Subcutaneous abdominal adipose tissue (tissue), 5 donors: ENCODE results near the gene DHX36.

ENCODE experiments used
- H3K27ac ChIP-seq: one replicate; pipeline ENCODE4 v1.7.0; 2013; ENCODE audit warnings: low read depth, mild to moderate bottlenecking, inconsistent platforms, low read length, moderate library complexity
- H3K27me3 ChIP-seq, 5 donors: one replicate each; pipeline ENCODE4 v1.7.0; 2013; ENCODE audit warnings: low read length in 5 of 5, inconsistent platforms in 1 of 5; ENCODE audit not compliant: control insufficient read depth in 5 of 5, insufficient read depth in 4 of 5
- H3K36me3 ChIP-seq, 5 donors: one replicate each; pipeline ENCODE4 v1.7.0; 2013; ENCODE audit warnings: low read length in 5 of 5; ENCODE audit not compliant: control insufficient read depth in 5 of 5, insufficient read depth in 5 of 5
- H3K4me1 ChIP-seq, 5 donors: one replicate each; pipeline ENCODE4 v1.7.0; 2013; ENCODE audit warnings: low read length in 5 of 5, mild to moderate bottlenecking in 3 of 5, moderate library complexity in 1 of 5; ENCODE audit not compliant: control insufficient read depth in 5 of 5, insufficient read depth in 5 of 5
- H3K4me3 ChIP-seq, 5 donors: one replicate each; pipeline ENCODE4 v1.7.0; 2013; ENCODE audit warnings: low read length in 5 of 5, low read depth in 1 of 5
- H3K9ac ChIP-seq, 5 donors: one replicate each; pipeline ENCODE4 v1.7.0; 2013; ENCODE audit warnings: low read length in 5 of 5, mild to moderate bottlenecking in 4 of 5, moderate library complexity in 3 of 5
- H3K9me3 ChIP-seq, 5 donors: one replicate each; pipeline ENCODE4 v1.7.0; 2013; ENCODE audit warnings: low read length in 5 of 5; ENCODE audit not compliant: control insufficient read depth in 5 of 5
- donor health status: healthy.
- donor health status: healthy.
- donor health status: healthy.
- donor health status: healthy.
- donor health status: healthy.

DHX36 gene

DNA sequence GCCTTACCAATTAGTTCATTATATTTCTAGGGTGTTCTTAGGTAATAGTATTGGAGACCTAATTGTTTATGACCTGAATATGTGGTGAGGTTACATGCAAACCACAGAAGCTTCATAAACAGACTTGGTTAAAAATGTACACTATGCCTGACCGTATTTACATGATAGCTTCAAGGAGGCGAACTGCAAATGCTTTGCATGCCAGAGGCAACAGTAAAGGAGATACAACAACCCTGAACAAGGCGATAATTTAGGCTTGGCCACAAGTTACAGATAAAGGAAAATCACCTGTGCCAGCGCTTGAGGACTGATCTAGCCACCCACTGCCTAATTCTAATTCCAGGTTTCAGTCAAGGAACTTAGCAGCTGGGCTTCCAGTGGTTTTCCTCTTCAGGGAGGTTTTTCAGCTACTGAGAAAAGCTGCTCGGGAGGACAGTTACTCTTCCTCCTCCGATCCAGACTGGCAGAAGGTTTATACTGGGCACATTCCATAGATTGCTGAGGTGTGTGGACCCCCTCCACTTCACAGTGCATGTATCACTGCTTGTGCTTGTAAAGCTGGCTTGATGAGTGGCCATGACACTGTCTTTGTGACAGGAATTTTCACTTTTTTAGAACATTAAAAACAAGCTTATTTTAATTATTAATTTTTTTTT is 95.6 kb downstream of the DHX36 start:
- Histone ChIP-seq H3K27ac (no peak overlapping the region), H3K9ac (no peak overlapping the region), H3K36me3 (peaks cover 0 to 9% (median 0%) of the 10 kb centered on the region in 5 donors), H3K4me1 (peaks cover 0 to 23% (median 0%) of the 10 kb centered on the region in 5 donors), H3K9me3 (no peaks in the 10 kb centered on the region), H3K4me3 (no peak overlapping the region), H3K27me3 (no peaks in the 10 kb centered on the region)

DNA sequence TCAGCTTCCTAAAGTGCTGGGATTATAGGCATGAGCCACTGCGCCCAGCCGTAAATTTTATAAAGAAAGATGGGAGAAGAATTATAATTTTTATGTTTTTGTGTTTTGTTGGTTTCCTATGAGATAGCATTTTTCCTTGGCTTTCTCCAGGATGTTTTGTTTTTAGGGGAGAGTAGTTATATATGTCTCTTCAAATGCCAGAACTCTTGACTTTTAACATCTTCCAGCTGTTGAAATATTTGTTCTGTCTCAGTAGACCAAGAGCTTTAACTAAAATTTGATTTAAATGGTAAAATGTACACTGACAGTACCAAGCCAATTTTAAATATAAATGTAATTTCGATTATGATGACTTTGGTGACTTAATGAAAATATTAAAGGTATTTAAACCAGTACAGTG is 96.8 kb downstream of the DHX36 start:
- Histone ChIP-seq H3K36me3 (peaks cover 0 to 12% (median 0%) of the 10 kb centered on the region in 5 donors), H3K9ac (no peak overlapping the region), H3K4me3 (no peak overlapping the region), H3K9me3 (no peaks in the 10 kb centered on the region), H3K4me1 (peaks cover 0 to 23% (median 0%) of the 10 kb centered on the region in 5 donors), H3K27ac (no peak overlapping the region), H3K27me3 (no peaks in the 10 kb centered on the region)

DNA sequence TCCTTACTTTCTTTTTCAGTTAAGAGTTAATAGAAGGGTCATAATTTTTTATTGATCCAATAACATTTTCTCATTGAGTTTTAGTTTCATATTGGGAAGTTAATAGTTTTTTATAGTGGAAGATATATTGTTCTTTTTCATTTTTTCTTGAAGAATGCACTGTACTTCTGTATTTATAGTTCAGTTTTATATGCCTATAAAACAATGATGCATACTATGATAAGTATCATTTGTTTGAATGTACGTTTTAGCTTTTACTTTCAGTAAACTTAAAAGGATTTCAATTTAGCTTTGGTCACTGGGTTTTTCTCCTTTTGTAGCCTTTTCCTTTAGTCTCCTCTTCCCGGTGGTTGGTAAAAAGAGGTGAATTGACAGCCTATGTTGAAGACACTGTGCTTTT is 98.8 kb downstream of the DHX36 start:
- H3K4me1 ChIP-seq = peaks cover 0 to 16% (median 0%) of the 10 kb centered on the region in 5 donors
- no peak overlapping the region for H3K4me3 ChIP-seq
- no peak overlapping the region for H3K9ac ChIP-seq
- H3K27me3 ChIP-seq = no peaks in the 10 kb centered on the region
- H3K9me3 ChIP-seq = no peaks in the 10 kb centered on the region
- peaks cover 0 to 12% (median 0%) of the 10 kb centered on the region in 5 donors for H3K36me3 ChIP-seq
- H3K27ac ChIP-seq = no peak overlapping the region

DNA sequence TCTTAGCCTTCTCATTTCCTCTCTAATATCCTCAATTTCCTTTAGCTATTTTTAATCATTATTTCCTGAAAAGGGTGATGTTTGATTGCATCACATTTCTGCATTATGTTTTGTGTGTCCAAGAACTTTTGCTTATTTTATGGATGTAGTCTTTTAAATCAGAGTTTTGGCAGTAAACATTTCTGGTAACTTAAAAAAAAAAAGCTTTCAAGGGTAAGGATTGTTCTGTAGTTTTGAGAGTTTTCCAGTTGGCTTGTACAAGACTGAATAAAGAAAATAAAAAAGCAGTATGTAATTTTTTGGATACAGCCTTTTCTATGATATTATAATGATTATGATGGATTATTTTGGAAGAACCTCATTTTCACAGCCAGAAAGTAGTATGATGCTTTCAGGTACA is 99.4 kb downstream of the DHX36 start:
- no peaks in the 10 kb centered on the region for H3K27me3 ChIP-seq
- no peak overlapping the region for H3K4me3 ChIP-seq
- H3K9me3 ChIP-seq = no peaks in the 10 kb centered on the region
- H3K4me1 ChIP-seq = peaks cover 0 to 14% (median 0%) of the 10 kb centered on the region in 5 donors
- H3K9ac ChIP-seq = no peak overlapping the region
- no peak overlapping the region for H3K27ac ChIP-seq
- H3K36me3 ChIP-seq = peaks cover 0 to 12% (median 0%) of the 10 kb centered on the region in 5 donors

DNA sequence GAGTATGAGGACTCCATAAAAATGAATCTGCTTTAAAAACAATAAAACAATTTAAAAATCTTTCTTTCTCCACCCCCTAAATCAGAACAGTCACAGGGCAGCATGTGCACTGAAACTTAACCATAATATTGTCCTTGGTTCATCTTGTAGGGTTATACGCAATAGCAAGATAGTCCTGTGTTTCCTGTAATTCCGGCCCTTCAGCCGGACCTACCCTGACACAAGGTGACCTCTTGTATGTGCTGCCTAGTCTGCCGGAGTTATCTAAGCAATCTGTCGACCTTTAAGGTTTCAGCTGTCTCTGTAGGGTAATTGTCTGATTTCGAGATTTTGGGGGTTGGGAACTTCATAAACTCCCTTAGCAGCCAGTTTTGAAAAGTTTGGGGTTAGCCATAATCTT is 99.9 kb downstream of the DHX36 start:
- Histone ChIP-seq H3K36me3 (peaks cover 0 to 12% (median 0%) of the 10 kb centered on the region in 5 donors), H3K4me3 (no peak overlapping the region), H3K27me3 (no peaks in the 10 kb centered on the region), H3K9ac (no peak overlapping the region), H3K4me1 (peaks cover 0 to 9% (median 0%) of the 10 kb centered on the region in 5 donors), H3K27ac (no peak overlapping the region), H3K9me3 (no peaks in the 10 kb centered on the region)

DNA sequence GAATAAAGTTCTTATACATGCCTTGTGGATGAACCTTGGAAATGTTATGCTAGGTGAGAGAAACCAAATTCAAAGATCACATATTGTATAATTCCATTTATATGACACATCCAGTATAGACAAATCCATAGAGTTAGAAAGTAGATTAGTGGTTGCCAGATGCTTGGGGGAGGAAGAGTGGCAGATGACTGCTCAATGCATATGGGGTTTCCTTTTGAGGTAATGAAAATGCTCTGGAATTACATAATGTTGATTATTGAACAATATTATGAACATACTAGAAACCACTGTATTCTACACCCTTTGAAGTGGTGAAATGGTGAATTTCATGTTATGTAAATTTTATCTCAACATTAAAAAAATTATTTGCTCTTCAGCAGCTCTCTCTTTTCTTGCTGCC is 100.8 kb downstream of the DHX36 start:
- Histone ChIP-seq H3K27me3 (no peaks in the 10 kb centered on the region), H3K4me1 (peaks cover 0 to 5% (median 0%) of the 10 kb centered on the region in 5 donors), H3K27ac (no peak overlapping the region), H3K4me3 (no peak overlapping the region), H3K9ac (no peak overlapping the region), H3K36me3 (peaks cover 0 to 17% (median 0%) of the 10 kb centered on the region in 5 donors), H3K9me3 (no peaks in the 10 kb centered on the region)
